H1 (cell line): Measurements from ENCODE around the gene HPGDS. TPM values are rescaled to one million over a fixed set of nuclear protein-coding genes. Genes with fewer than 3 reads are reported as not detected.

Experiments
- CTCF ChIA-PET: fragments of 300-600 bp; sonication (Branson Sonifier 250); formaldehyde crosslinking; loops from one replicate; lab custom pipeline; 2021; ENCODE audit not compliant: partially characterized antibody; lab: Charles Lee
- POLR2A ChIA-PET: fragments of 300-600 bp; sonication (Branson Sonifier 250); formaldehyde crosslinking; loops from one replicate; lab custom pipeline; 2021; ENCODE audit warnings: inconsistent platforms; ENCODE audit not compliant: partially characterized antibody; lab: Charles Lee
- DNase-seq, 2 experiments: peaks; one replicate each; pipeline versions ENCODE4 v3.0.0 to v3.0.0-alpha.2; 2010 to 2022; ENCODE audit warnings: low spot score in 2 of 2, low read depth in 1 of 2, mixed read lengths in 1 of 2
- FAIRE-seq: peaks from 2 replicates; lab custom pipeline; 2011; peaks lifted over from hg19 to GRCh38; lab: Jason Lieb, UNC
- H2AFZ ChIP-seq: 2 replicates; pipeline ENCODE4 v1.8.1; 2012; ENCODE audit warnings: low read length, inconsistent platforms
- H2AK5ac ChIP-seq: 2 replicates; pipeline ENCODE4 v1.6.1; 2013; ENCODE audit warnings: low read depth, low read length
- H2BK120ac ChIP-seq: replicated peaks from 2 replicates; pipeline ENCODE3; 2013; ENCODE audit warnings: low read depth, low read length, inconsistent platforms
- H2BK12ac ChIP-seq: 2 replicates; pipeline ENCODE4 v1.6.1; 2013; ENCODE audit warnings: low read depth, low read length
- H2BK15ac ChIP-seq: 2 replicates; pipeline ENCODE4 v1.6.1; 2013; ENCODE audit warnings: low read length
- H2BK20ac ChIP-seq: 2 replicates; pipeline ENCODE4 v1.6.1; 2013; ENCODE audit warnings: low read length
- H2BK5ac ChIP-seq: 2 replicates; pipeline ENCODE4 v1.6.1; 2013; ENCODE audit warnings: low read depth, low read length
- H3K14ac ChIP-seq: 2 replicates; pipeline ENCODE4 v1.6.1; 2013; ENCODE audit warnings: inconsistent platforms; ENCODE audit not compliant: insufficient read length
- H3K18ac ChIP-seq: 2 replicates; pipeline ENCODE4 v1.6.1; 2013; ENCODE audit warnings: low read length; ENCODE audit errors: extremely low read depth
- H3K23ac ChIP-seq: 2 replicates; pipeline ENCODE4 v1.6.1; 2013; ENCODE audit warnings: inconsistent platforms; ENCODE audit not compliant: insufficient read length
- H3K23me2 ChIP-seq: 2 replicates; pipeline ENCODE4 v1.6.1; 2013; ENCODE audit warnings: low read depth, low read length
- H3K27ac ChIP-seq: 2 replicates; pipeline ENCODE4 v1.6.1; 2011; ENCODE audit warnings: low read depth, low read length, inconsistent platforms
- H3K27me3 ChIP-seq, 4 experiments: replicated peaks in 1 of 4; 1 replicate in 1 of 4; 2 replicates in 3 of 4; pipeline versions ENCODE4 v1.6.1 to v1.8.1; 2011 to 2013; ENCODE audit warnings: low read length in 3 of 4, mild to moderate bottlenecking in 3 of 4, inconsistent platforms in 2 of 4, mixed read lengths in 2 of 4, moderate library complexity in 1 of 4; ENCODE audit not compliant: control insufficient read depth in 3 of 4, insufficient read depth in 3 of 4; ENCODE audit errors: extremely low read depth in 1 of 4
- H3K36me3 ChIP-seq, 4 experiments: 2 replicates each; pipeline versions ENCODE4 v1.6.1 to v1.8.1; 2011 to 2013; ENCODE audit warnings: mild to moderate bottlenecking in 4 of 4, low read length in 3 of 4, moderate library complexity in 2 of 4, control low read depth in 1 of 4, inconsistent platforms in 1 of 4; ENCODE audit not compliant: insufficient read depth in 4 of 4, control insufficient read depth in 2 of 4
- H3K4ac ChIP-seq: replicated peaks from 2 replicates; pipeline ENCODE3; 2013; ENCODE audit warnings: low read length, low read depth, mixed read lengths, inconsistent platforms; ENCODE audit not compliant: insufficient read length
- H3K4me1 ChIP-seq, 4 experiments: replicated peaks in 1 of 4; 1 replicate in 1 of 4; 2 replicates in 3 of 4; pipeline versions ENCODE4 v1.6.1 to v1.8.1; 2011 to 2013; ENCODE audit warnings: low read length in 3 of 4, inconsistent platforms in 2 of 4, mixed read lengths in 1 of 4; ENCODE audit not compliant: insufficient read depth in 4 of 4, control insufficient read depth in 3 of 4
- H3K4me2 ChIP-seq, 2 experiments: 2 replicates each; pipeline versions ENCODE4 v1.6.1 to v1.8.1; 2011 to 2013; ENCODE audit warnings: low read depth in 2 of 2, low read length in 2 of 2, control low read depth in 1 of 2, inconsistent platforms in 1 of 2, mild to moderate bottlenecking in 1 of 2; ENCODE audit not compliant: insufficient read depth in 1 of 2
- H3K4me3 ChIP-seq, 4 experiments: fragments of 200-600, 300-600 bp in 1 of 4; sonication (generic), shearing (Covaris generic), sonication (Bioruptor Twin) in 1 of 4; 2 replicates each; pipeline versions ENCODE4 v1.5.1 to v1.8.1; 2011 to 2016; ENCODE audit warnings: low read length in 4 of 4, low read depth in 3 of 4, control low read depth in 2 of 4, inconsistent platforms in 2 of 4, mild to moderate bottlenecking in 2 of 4, mixed read lengths in 1 of 4, moderate library complexity in 1 of 4; ENCODE audit not compliant: insufficient read depth in 2 of 4; ENCODE audit errors: extremely low read depth in 1 of 4
- H3K56ac ChIP-seq: replicated peaks from 2 replicates; pipeline ENCODE3; 2013; ENCODE audit warnings: low read depth, mild to moderate bottlenecking, mixed read lengths, low read length, inconsistent platforms; ENCODE audit not compliant: insufficient read length
- H3K79me1 ChIP-seq: 2 replicates; pipeline ENCODE4 v1.6.1; 2013; ENCODE audit warnings: low read depth, low read length, control low read depth
- H3K79me2 ChIP-seq, 2 experiments: 2 replicates each; pipeline versions ENCODE4 v1.6.1 to v1.8.1; 2012 to 2013; ENCODE audit warnings: low read length in 2 of 2, mild to moderate bottlenecking in 2 of 2, inconsistent platforms in 1 of 2; ENCODE audit not compliant: insufficient read depth in 2 of 2, control insufficient read depth in 1 of 2
- H3K9ac ChIP-seq, 4 experiments: replicated peaks in 1 of 4; 1 replicate in 1 of 4; 2 replicates in 3 of 4; pipeline versions ENCODE4 v1.6.1 to v1.8.1; 2011 to 2013; ENCODE audit warnings: low read depth in 3 of 4, low read length in 3 of 4, control low read depth in 2 of 4, mild to moderate bottlenecking in 2 of 4, moderate library complexity in 2 of 4, inconsistent platforms in 1 of 4; ENCODE audit errors: extremely low read depth in 1 of 4
- H3K9me3 ChIP-seq, 2 experiments: 2 replicates each; pipeline versions ENCODE4 v1.6.1 to v1.8.1; 2012 to 2013; ENCODE audit warnings: mild to moderate bottlenecking in 2 of 2, moderate library complexity in 2 of 2, control low read depth in 1 of 2, inconsistent platforms in 1 of 2, low read depth in 1 of 2, low read length in 1 of 2, mixed read lengths in 1 of 2; ENCODE audit not compliant: insufficient read depth in 2 of 2
- H4K20me1 ChIP-seq, 2 experiments: replicated peaks in 1 of 2; 2 replicates each; pipeline versions ENCODE3 to v1.8.1; 2011 to 2013; ENCODE audit warnings: inconsistent platforms in 2 of 2, low read length in 2 of 2, mild to moderate bottlenecking in 1 of 2; ENCODE audit not compliant: insufficient read depth in 2 of 2, control insufficient read depth in 1 of 2
- H4K5ac ChIP-seq: 2 replicates; pipeline ENCODE4 v1.6.1; 2013; ENCODE audit warnings: low read length, low read depth, mixed read lengths, inconsistent platforms; ENCODE audit not compliant: insufficient read length
- H4K8ac ChIP-seq: 2 replicates; pipeline ENCODE4 v1.8.0; 2013; ENCODE audit warnings: mild to moderate bottlenecking, moderate library complexity, low read length, inconsistent platforms; ENCODE audit not compliant: insufficient read depth; ENCODE audit errors: extremely low read depth
- H4K91ac ChIP-seq: replicated peaks from 2 replicates; pipeline ENCODE3; 2013; ENCODE audit warnings: low read length, mixed read lengths, inconsistent platforms; ENCODE audit not compliant: insufficient read length
- CEBPB ChIP-seq: IDR thresholded peaks from 2 replicates; pipeline ENCODE4 v1.6.1; 2012; ENCODE audit warnings: low read depth, low read length
- CHD1 ChIP-seq: IDR thresholded peaks from 2 replicates; pipeline ENCODE4 v1.6.1; 2012; ENCODE audit warnings: low read depth, low read length, improper control_type of control experiment
- EP300 ChIP-seq, 2 experiments: IDR thresholded peaks; 1 replicate in 1 of 2; 2 replicates in 1 of 2; pipeline ENCODE4 v1.6.1; 2011 to 2012; ENCODE audit warnings: low read depth in 2 of 2, low read length in 2 of 2, mild to moderate bottlenecking in 2 of 2, borderline replicate concordance in 1 of 2, inconsistent platforms in 1 of 2, moderate library complexity in 1 of 2
- EZH2 ChIP-seq: fragments of 200-600 bp; sonication (generic); IDR thresholded peaks from 2 replicates; pipeline ENCODE4 v1.7.1; 2012; ENCODE audit warnings: low read depth, mild to moderate bottlenecking, moderate library complexity, low read length, inconsistent platforms; ENCODE audit not compliant: severe bottlenecking
- GABPA ChIP-seq: IDR thresholded peaks from 2 replicates; pipeline ENCODE4 v1.6.1; 2011; ENCODE audit warnings: mild to moderate bottlenecking, low read length, moderate library complexity, borderline replicate concordance; ENCODE audit not compliant: insufficient read depth
- GTF2F1 ChIP-seq: IDR thresholded peaks from 2 replicates; pipeline ENCODE4 v1.6.1; 2012; ENCODE audit warnings: low read depth, low read length, improper control_type of control experiment, borderline replicate concordance
- JUN ChIP-seq: IDR thresholded peaks from 2 replicates; pipeline ENCODE4 v1.6.1; 2011; ENCODE audit warnings: low read depth, mild to moderate bottlenecking, improper control_type of control experiment, low read length
- SIRT6 ChIP-seq: IDR thresholded peaks from one replicate; pipeline ENCODE4 v1.7.1; 2012; ENCODE audit warnings: low read length, inconsistent platforms
- WGBS, 2 experiments: shearing (Covaris generic) in 1 of 2; methylation state at CpG; one replicate each; pipeline versions ENCODE4 v1.1.6 to v1.1.7; 2013 to 2015; ENCODE audit warnings: low lambda C conversion rate in 2 of 2, mixed read lengths in 2 of 2, inconsistent platforms in 1 of 2, low coverage in 1 of 2, missing lambda C conversion rate in 1 of 2; ENCODE audit not compliant: insufficient replicate concordance in 2 of 2, insufficient coverage in 1 of 2, insufficient read length in 1 of 2; ENCODE audit errors: extremely low coverage in 1 of 2, missing lambda C conversion rate in 1 of 2; 5-methylcytosine and 5-hydroxymethylcytosine counted together
- polyA plus RNA-seq, 7 experiments: library from polyadenylated mRNA; depleted of rRNA in 3 of 7; stranded (reverse) in 5 of 7; unstranded in 2 of 7; fragments of >200 nt in 5 of 7; fragments of 200-250 nt in 2 of 7; gene quantifications; 1 replicate in 5 of 7; 2 replicates in 1 of 7; 4 replicates in 1 of 7; pipeline versions ENCODE4 v1.2.1 to v1.2.3, GENCODE V29; 2011 to 2013; ENCODE audit warnings: missing spikeins in 2 of 7, mixed read lengths in 2 of 7
- total RNA-seq: library from RNA; stranded (reverse); fragmentation: NEBNext Ultra II Directional; extraction: Animal tissue kit (Norgen Biotek cat#: 25700); gene quantifications from 2 replicates; pipeline ENCODE4 v1.2.1, GENCODE V29; 2021

The HPGDS gene
- total and polyA plus RNA-seq, 2 of the 8 experiments (the other 6 are each of a cell fraction or from before 2014, with no cell fraction given) = not detected

DNA sequence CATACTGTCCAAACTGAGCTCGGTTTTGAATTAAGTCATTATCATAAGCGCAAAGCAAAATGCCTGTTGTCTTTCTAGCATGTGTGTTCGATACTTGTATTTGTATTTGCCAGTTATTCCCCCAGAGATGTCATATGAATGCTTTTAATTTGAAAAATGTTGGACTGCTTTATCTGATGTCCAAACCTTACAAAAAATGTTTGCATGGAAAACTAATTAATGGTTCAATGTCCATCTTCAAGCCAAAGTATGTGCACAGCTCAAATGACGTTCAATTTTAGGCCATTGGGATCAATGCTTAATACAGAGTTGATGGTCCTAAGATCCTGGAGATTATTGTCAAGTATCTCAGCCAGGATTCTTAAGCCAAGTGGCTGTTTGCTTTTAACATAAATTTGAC is 17.2 kb upstream of the HPGDS start:
- Histone ChIP-seq H2BK15ac (no peak overlapping the region), H3K9me3 (no peaks in the 10 kb centered on the region), H2AFZ (no peak overlapping the region), H2BK120ac (no peak overlapping the region), H3K4ac (no peak overlapping the region), H2BK20ac (no peak overlapping the region), H3K4me1 (peaks cover 0 to 2% (median 0%) of the 10 kb centered on the region in 4 experiments; a peak in 1 of 7 replicates), H4K91ac (no peak overlapping the region), H3K23me2 (no peaks in the 10 kb centered on the region), H3K23ac (no peak overlapping the region), H3K36me3 (no peaks in the 10 kb centered on the region), H3K18ac (no peak overlapping the region), H3K56ac (no peak overlapping the region), H2AK5ac (no peak overlapping the region), H3K27ac (no peak overlapping the region), H3K9ac (no peak overlapping the region)
- CTCF ChIA-PET = interaction anchor here (0.5 to 1.0 kb wide), 2 partner anchors 20 to 26 kb away, joined by 3 read pairs; no protein-coding TSS in a partner anchor
- no peak for FAIRE-seq
- 83% methylated on average over 4 of the region's 4 CpGs; no CpG with 5 or more reads in 1 of the 2 experiments for WGBS, 2 experiments
- TF ChIP-seq EZH2 = no peak
- TF ChIP-seq CHD1 = no peak
- TF ChIP-seq GABPA = no peak
- no peak for TF ChIP-seq SIRT6
- TF ChIP-seq GTF2F1 = no peak
- TF ChIP-seq JUN = no peak
- no peak for TF ChIP-seq CEBPB
- no peak for TF ChIP-seq EP300 (IDR thresholded peaks at IDR 0.05; ENCODE audit: borderline replicate concordance in 1 of 2, low read depth in 2 of 2, low read length in 2 of 2)
- TF ChIP-seq, all 59 proteins: peak for 0
- DNase-seq = no peak
- no peak overlapping the region for H3K4me3 ChIP-seq
- POLR2A ChIA-PET = interaction anchor here (0.6 kb wide), 1 partner anchor 16 kb away, joined by 3 read pairs; no protein-coding TSS in a partner anchor
- H3K27me3 ChIP-seq = no peaks in the 10 kb centered on the region
- no peak overlapping the region for H2BK5ac ChIP-seq
- no peaks in the 10 kb centered on the region for H3K79me1 ChIP-seq
- no peak overlapping the region for H2BK12ac ChIP-seq
- no peak overlapping the region for H4K5ac ChIP-seq
- no peaks in the 10 kb centered on the region for H4K20me1 ChIP-seq
- no peaks in the 10 kb centered on the region for H3K79me2 ChIP-seq
- H3K14ac ChIP-seq = peak overlapping the region; percentile 77
- no peak overlapping the region for H4K8ac ChIP-seq
- H3K4me2 ChIP-seq = no peak overlapping the region
